Panc1 (cell line): ENCODE data around the gene DLG5. TPM values are rescaled to one million over a fixed set of nuclear protein-coding genes. Genes with fewer than 3 reads are reported as not detected.

Experiments used
- ATAC-seq: fragments of 200-7000 bp; cut with Tn5 transposase; 2 replicates; pipeline ENCODE4 v1.9.1; 2020; ENCODE audit warnings: mild to moderate bottlenecking, moderate library complexity
- BruUV-seq: library from RNA; stranded (reverse); fragments of 400-500 nt; replicated peaks from 2 replicates; lab custom pipeline; 2021; lab: Mats Ljungman, UMichigan
- CTCF ChIA-PET: fragments of 300-600 bp; sonication (Branson Sonifier 250); formaldehyde crosslinking; loops from one replicate; lab custom pipeline; 2022; ENCODE audit warnings: antibody characterized with exemption; lab: Charles Lee
- POLR2A ChIA-PET: fragments of 300-600 bp; sonication (Branson Sonifier 250); formaldehyde crosslinking; loops from one replicate; lab custom pipeline; 2022; ENCODE audit warnings: antibody characterized with exemption; lab: Charles Lee
- DNase-seq: peaks from one replicate; pipeline ENCODE4 v3.0.0-alpha.2; 2010; ENCODE audit warnings: low read depth, low spot score
- H3K27ac ChIP-seq: 2 replicates; pipeline ENCODE4 v1.5.1; 2011; ENCODE audit warnings: mild to moderate bottlenecking, low read length, inconsistent platforms
- H3K27me3 ChIP-seq: fragments of 200-500 bp; sonication (Bioruptor generic); 2 replicates; pipeline ENCODE4 v1.6.0; 2014; ENCODE audit warnings: low read length, inconsistent platforms; ENCODE audit not compliant: control insufficient read depth, insufficient read depth
- H3K36me3 ChIP-seq: fragments of 200-500 bp; sonication (Bioruptor generic); 2 replicates; pipeline ENCODE4 v1.5.1; 2014; ENCODE audit warnings: inconsistent platforms, mild to moderate bottlenecking, low read length, moderate library complexity; ENCODE audit not compliant: control insufficient read depth, insufficient read depth
- H3K4me1 ChIP-seq: 2 replicates; pipeline ENCODE4 v1.5.1; 2011; ENCODE audit warnings: inconsistent platforms, mild to moderate bottlenecking, low read length, moderate library complexity; ENCODE audit not compliant: control insufficient read depth, insufficient read depth
- H3K4me3 ChIP-seq, 2 experiments: 2 replicates each; pipeline ENCODE4 v1.5.1; 2011 to 2012; ENCODE audit warnings: low read depth in 2 of 2, low read length in 2 of 2, mild to moderate bottlenecking in 2 of 2, inconsistent platforms in 1 of 2, moderate library complexity in 1 of 2
- H3K9me3 ChIP-seq: fragments of 200-500 bp; sonication (Bioruptor generic); 2 replicates; pipeline ENCODE4 v1.5.1; 2014; ENCODE audit warnings: low read depth, mild to moderate bottlenecking, inconsistent platforms, low read length, moderate library complexity; ENCODE audit not compliant: control insufficient read depth, insufficient read depth
- CTCF ChIP-seq: fragments of 450-650 bp; IDR thresholded peaks from 2 replicates; pipeline ENCODE4 v1.5.1; 2017; ENCODE audit warnings: mild to moderate bottlenecking
- POLR2AphosphoS5 ChIP-seq: IDR thresholded peaks from 2 replicates; pipeline ENCODE4 v1.6.1; 2012; ENCODE audit warnings: mild to moderate bottlenecking, low read depth, low read length, moderate library complexity
- REST ChIP-seq, 2 experiments: IDR thresholded peaks; 2 replicates each; pipeline ENCODE4 v1.6.1; 2011 to 2012; ENCODE audit warnings: low read depth in 2 of 2, control low read depth in 1 of 2, low read length in 1 of 2, mild to moderate bottlenecking in 1 of 2, moderate library complexity in 1 of 2; ENCODE audit not compliant: insufficient read depth in 1 of 2
- SIN3A ChIP-seq: IDR thresholded peaks from 2 replicates; pipeline ENCODE4 v1.6.1; 2012; ENCODE audit warnings: low read depth, mild to moderate bottlenecking, low read length, moderate library complexity, borderline replicate concordance; ENCODE audit not compliant: insufficient read depth
- TCF7L2 ChIP-seq: IDR thresholded peaks from 2 replicates; pipeline ENCODE4 v1.6.1; 2011; ENCODE audit warnings: mild to moderate bottlenecking, low read depth, low read length, inconsistent platforms
- in situ Hi-C: cut with HindIII; loops from 2 replicates; pipeline ENCODE4 v1.10.0; 2016; ENCODE audit warnings: low sequenced_read_pairs, low pct_unique_long_range_greater_than_20kb
- intact Hi-C: fragments of 100-400 bp; cut with micrococcal nuclease; formaldehyde crosslinking; loops from one replicate; pipeline ENCODE4 v1.10.0; 2022; ENCODE audit not compliant: unreplicated experiment
- total RNA-seq: library from RNA; stranded (reverse); gene quantifications from one replicate; pipeline ENCODE4 v1.2.1, GENCODE V29; 2021; ENCODE audit not compliant: unreplicated experiment

Gene DLG5
- total RNA-seq, 1 experiment from 2014 or later, result 85.6 TPM

GRCh38 chr10:77770081-77770867 is 156.3 kb downstream of the DLG5 start:
- DNase-seq, result no peak
- ChIA-PET CTCF (no interaction called here), POLR2A (no interaction called here)
- BruUV-seq, result no TSS peak
- Histone ChIP-seq H3K27ac (no peak overlapping the region), H3K27me3 (no peaks in the 10 kb centered on the region), H3K4me3 (no peak overlapping the region), H3K36me3 (no peaks in the 10 kb centered on the region), H3K9me3 (no peaks in the 10 kb centered on the region), H3K4me1 (no peaks in the 10 kb centered on the region)
- intact Hi-C loops (no loop called here), in situ Hi-C loops (no loop called here)
- peak; percentile 13; the same call in 1 of the 2 replicates for ATAC-seq
- no peak for TF ChIP-seq CTCF

- TF ChIP-seq TCF7L2, result no peak
- TF ChIP-seq POLR2AphosphoS5, result no peak
- TF ChIP-seq CTCF, result no peak
- TF ChIP-seq SIN3A, result no peak
- no peak for TF ChIP-seq REST (IDR thresholded peaks at IDR 0.05; ENCODE audit: insufficient read depth in 1 of 2, low read depth in 2 of 2, low read length in 1 of 2)
- no peaks in the 10 kb centered on the region for H3K27me3 ChIP-seq
- no peak for DNase-seq
- no peaks in the 10 kb centered on the region for H3K36me3 ChIP-seq
- BruUV-seq, result no TSS peak
- H3K4me3 ChIP-seq, result no peak overlapping the region
- intact Hi-C loops, result no loop called here
- CTCF ChIA-PET, result interaction anchor here (0.8 kb wide), 1 partner anchor 54 kb away, joined by 3 read pairs; no protein-coding TSS in a partner anchor
- POLR2A ChIA-PET, result no interaction called here
- no peaks in the 10 kb centered on the region for H3K9me3 ChIP-seq
- H3K27ac ChIP-seq, result no peak overlapping the region
- H3K4me1 ChIP-seq, result no peaks in the 10 kb centered on the region
- in situ Hi-C loops, result no loop called here
- no peak for ATAC-seq
Measured at GRCh38 chr10:77768039-77768438, 158.5 kb downstream of the DLG5 start.
